Eye (tissue), 1 donor: ENCODE results near the gene CLEC2D.
A peak's percentile ranks its signal among the peaks of the same experiment; 100 is the strongest.
"Not testable (repeated sequence)": the region's sequence is repeated elsewhere in the genome, so short reads cannot be mapped to it uniquely, and the experiment has no call there.

Experiments used
- DNase-seq: peaks from one replicate; pipeline ENCODE4 v3.0.0-alpha.2; 2015

The CLEC2D gene

GRCh38 chr12:9701380-9702154, 32.1 kb downstream of the CLEC2D start:
- DNase-seq = no peak

- no peak for DNase-seq
These were observed 32.7 kb downstream of the CLEC2D start for GRCh38 chr12:9702255-9702654.

- DNase-seq = not testable (repeated sequence)
These were observed 35.0 kb downstream of the CLEC2D start for GRCh38 chr12:9704561-9704960.

- DNase-seq = no peak
These were observed 36.7 kb downstream of the CLEC2D start for GRCh38 chr12:9706086-9706685.

DNA sequence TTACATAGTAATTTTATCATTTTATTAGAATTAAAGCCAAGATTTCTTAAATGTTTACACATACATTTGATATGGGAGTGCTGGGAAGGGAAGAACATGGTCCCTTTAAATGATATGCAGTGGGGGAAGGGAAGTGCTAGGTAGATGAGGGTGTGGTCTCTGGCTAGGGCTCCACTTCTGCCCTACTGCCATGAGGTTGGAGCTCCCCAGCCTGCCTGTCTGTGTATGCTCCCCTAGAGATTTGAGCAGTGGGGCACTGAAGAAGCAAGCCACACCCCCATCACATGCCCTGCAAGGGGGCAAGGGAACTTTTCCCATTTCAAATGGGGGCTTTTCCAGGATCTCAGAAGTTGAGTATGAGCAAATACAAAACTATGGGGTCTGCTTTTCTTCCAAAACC, 37.8 kb downstream of the CLEC2D start:
- no peak for DNase-seq

DNA sequence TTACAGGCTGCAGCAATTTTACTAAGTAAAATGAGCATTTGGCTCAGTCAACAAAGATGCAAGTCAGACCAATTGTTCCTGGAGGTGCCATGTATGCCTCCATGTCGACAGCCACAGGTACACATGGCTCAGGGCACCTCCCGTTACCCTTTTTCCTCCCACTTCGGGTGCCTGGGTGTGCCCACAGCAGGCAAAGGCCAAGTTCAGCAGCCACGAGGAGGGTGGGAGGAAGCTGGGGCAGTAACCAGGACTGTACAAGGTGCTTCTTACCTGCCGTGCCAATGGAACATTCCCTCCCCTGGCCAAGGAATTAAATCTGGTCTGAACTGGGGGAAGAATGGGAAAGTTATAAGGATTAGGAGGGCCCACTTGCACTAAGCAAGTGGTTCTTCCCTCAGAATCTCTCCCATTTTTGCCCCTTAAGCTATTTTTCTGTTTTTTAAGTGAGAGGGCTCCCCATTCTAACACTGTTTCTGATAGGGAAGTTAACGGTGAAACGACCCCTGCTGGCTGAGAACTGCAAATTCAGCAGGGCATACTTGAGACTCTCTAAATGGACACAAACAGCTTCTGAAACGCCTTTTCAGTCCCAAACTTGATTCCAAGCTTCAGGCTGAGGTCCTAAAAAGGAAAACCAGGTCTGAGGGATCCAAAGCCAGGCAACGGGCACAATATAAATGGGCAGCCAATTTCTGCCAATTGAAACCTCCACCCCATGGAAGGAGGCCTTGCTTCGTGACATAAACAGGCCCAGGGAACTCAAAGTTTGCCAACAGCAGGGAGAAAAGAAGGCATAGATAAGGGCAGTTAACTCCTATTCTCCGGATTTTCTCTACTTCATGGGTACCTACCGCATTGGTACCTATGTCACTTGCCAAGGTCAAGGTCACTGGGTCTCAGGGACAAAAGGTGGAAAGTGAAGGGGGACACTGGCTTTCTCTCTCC, 38.6 kb downstream of the CLEC2D start:
- peak; percentile 65 for DNase-seq

DNA sequence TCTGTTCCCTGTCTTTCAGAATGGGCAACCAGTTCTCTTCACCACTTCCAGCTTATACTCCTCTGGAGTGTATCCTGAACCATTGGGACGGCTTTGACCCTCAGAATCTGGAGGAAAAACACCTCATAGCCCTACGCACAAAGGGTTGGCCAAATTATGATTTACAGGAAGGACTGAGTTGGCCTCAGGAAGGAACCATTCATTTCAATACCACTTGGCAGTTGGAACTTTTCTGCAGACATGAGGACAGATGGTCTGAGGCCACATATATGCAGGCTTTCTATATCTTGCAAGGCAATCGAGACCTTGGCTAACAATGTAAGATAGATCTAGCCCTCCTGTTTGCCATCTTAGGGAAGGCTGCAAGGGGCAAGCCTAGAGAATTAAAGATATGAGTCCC, 39.3 kb downstream of the CLEC2D start:
- DNase-seq = no peak

DNA sequence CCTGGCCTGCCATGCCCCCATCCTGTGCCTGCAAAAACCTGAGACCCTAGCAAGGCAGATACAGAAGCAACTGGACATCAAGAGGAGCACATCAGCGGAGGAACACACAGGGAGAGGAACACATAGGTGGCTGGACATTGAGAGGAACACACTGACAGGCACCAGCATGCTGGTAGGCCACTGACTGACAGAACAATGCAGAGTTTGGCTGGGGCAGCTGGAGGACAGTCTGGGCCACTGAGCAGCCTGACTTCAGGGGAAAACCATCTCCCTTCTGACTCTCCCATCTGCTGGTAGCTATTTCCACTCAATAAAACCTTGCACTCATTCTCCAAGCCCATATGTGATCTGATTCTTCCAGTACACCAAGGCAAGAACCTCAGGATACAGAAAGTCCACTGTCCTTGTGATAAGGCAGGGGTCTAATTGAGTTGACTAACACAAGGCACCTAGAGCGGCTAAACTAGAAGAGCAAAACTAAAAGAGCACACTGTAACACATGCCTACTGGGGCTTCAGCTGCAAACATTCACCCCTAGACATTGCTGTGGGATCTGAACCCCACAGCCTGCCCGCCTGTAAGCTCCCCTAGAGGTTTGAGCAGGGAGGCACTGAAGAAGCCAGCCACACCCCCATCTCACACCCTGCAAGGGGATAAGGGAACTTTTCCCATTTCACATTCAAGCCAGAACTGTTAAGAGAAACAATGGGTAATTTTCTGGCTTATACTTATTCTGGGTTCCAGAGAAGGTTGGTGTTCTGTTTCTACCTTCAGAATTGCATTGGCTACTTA, 41.3 kb downstream of the CLEC2D start:
- DNase-seq = no peak

- DNase-seq = no peak
These were observed 42.2 kb downstream of the CLEC2D start for GRCh38 chr12:9711664-9712063.

- not testable (repeated sequence) for DNase-seq
These were observed 43.6 kb downstream of the CLEC2D start for GRCh38 chr12:9713032-9713558.

DNA sequence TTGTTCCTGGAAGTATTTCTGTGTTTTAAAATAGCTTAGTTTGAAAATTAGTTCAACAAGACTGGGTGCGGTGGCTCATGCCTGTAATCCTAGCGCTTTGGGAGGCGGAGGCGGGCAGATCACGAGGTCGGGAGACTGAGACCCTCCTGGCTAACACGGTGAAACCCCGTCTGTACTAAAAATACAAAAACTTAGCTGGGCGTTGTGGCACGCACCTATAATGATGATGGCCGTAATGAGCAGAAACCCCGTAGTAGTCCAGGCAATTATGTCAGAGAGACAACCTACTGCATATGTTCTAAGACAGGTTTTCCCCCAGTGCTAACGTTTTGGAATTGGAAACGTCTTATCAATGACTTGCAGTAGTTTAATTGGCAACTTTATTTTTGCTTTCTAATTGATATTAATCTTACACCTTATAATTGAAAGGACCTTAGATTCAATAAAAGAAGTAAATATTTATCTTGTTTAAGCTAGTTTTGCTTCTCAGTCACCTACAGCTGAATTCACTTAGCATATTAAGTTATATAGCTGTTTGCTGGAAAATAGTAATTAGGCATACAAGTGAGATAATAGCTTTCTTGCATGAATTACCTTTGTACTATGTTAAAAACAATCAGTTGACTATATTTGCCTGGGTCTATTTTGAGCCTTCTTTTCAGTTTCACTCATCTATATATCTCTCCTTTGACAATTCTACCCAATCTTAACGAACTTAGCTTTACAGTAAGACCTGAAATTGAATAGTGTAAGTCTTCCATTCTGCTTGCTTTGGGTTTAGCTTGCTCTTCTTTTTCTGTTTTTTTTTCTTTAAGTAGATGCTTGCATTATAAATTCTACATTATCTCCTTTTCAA, 47.8 kb downstream of the CLEC2D start:
- no peak for DNase-seq

- DNase-seq = no peak
These were observed 49.5 kb downstream of the CLEC2D start for GRCh38 chr12:9718968-9719367.

- DNase-seq = no peak
These were observed 50.3 kb downstream of the CLEC2D start for GRCh38 chr12:9719790-9720189.

GRCh38 chr12:9721394-9722092, 52.0 kb downstream of the CLEC2D start:
- DNase-seq = no peak

GRCh38 chr12:9724023-9724422, 54.5 kb downstream of the CLEC2D start:
- no peak for DNase-seq

GRCh38 chr12:9725213-9725870, 55.8 kb downstream of the CLEC2D start:
- no peak for DNase-seq

DNA sequence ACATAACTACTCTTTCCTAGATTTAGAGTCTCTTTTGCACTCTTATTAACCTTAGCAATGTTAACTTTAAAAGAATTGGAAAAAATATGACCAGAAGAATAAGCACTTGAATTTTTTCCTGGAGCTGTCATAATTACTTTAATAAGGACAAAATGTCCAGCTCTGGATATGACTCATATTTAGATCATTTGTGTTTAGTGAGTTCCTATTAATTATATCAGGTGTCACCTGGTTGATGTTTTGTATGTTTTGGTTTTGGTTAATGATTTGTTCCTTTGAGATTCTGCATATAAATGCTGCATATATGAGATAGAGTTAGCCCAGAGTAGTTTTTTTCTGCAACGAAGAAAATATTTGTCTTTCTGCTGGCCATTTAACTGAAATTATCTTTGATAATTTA, 58.3 kb downstream of the CLEC2D start:
- DNase-seq = no peak

DNA sequence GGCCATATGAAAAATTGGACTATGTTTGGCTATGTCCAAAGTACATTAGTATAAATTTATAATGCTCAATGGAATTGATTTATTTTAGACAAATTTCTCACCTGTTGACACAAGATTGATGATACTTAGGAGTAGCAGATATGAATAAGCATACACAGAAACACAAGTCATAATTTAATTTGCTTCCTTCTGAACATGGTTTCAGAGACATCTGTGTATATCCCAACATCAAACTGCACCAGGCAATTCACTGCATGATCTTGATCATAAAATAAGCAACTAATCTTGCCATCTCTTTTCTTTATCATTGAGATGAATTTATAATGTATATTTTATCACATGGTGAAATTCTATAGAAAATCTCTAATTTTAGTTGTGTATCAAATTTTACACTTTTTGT, 59.6 kb downstream of the CLEC2D start:
- no peak for DNase-seq

DNA sequence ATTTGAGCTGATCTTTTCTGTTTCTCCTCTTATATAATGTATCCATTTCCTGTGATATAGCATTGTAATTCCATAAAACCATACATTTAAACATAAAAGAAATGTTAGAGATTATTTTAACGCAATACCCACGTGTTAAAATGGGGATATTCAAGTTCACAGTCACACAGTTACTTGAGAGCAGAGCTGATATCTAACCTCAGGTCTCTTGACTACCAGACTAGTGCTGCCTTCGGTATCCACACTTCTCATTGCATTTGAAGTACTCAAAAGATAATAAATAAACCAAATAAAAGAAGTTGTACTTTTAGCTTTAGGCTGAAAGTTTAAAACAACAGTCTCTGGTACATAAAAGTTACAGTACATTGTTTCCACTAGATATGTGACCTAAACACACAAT, 60.5 kb downstream of the CLEC2D start:
- no peak for DNase-seq

DNA sequence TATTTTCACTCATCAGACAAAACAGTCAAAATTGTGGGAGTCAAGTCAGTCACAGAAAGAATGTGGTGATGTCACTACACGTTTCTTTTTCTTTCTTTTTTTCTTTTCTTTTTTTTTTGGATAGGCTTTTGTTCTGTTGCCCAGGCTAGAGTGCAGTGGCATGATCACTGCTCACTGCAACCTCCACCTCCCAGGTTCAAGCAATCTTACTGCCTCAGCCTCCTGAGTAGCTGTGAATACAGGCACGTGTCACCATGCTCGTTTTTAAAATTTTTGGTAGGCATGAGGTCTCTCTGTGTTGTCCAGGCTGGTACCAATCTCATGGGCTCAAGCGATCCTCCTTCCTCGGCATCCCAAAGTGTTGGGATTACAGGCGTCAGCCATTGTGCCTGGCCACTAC, 61.1 kb downstream of the CLEC2D start:
- DNase-seq = no peak
